Thoracic aorta (tissue), 2 donors: ENCODE measurements around the gene ISL1. TPM values are rescaled to one million over a fixed set of nuclear protein-coding genes. Genes with fewer than 3 reads are reported as not detected.

Source experiments
- ATAC-seq: fragments of 150-250 bp; one replicate; pipeline ENCODE4 v1.8.0; 2017; ENCODE audit warnings: low read depth; ENCODE audit not compliant: insufficient number of reproducible peaks, low FRiP score
- DNase-seq: peaks from one replicate; pipeline ENCODE4 v3.0.0-alpha.2; 2020; ENCODE audit warnings: low spot score
- H3K27ac ChIP-seq, 2 donors: fragments of 200-600 bp; sonication (generic); 1 replicate in 1 of 2; 2 replicates in 1 of 2; pipeline ENCODE4 v1.5.1; 2016; ENCODE audit warnings: mild to moderate bottlenecking in 2 of 2, moderate library complexity in 2 of 2
- H3K27me3 ChIP-seq: fragments of 200-600 bp; sonication (generic); replicated peaks from 2 replicates; pipeline ENCODE4 v1.6.0; 2016; ENCODE audit warnings: mild to moderate bottlenecking; ENCODE audit not compliant: insufficient read depth
- H3K36me3 ChIP-seq: fragments of 200-600 bp; sonication (generic); one replicate; pipeline ENCODE4 v1.5.1; 2016
- H3K4me1 ChIP-seq, 2 donors: fragments of 200-600 bp; sonication (generic); 1 replicate in 1 of 2; 2 replicates in 1 of 2; pipeline versions ENCODE4 v1.5.1 to v1.6.0; 2016; ENCODE audit warnings: low read depth in 2 of 2, mild to moderate bottlenecking in 1 of 2; ENCODE audit not compliant: control insufficient read depth in 1 of 2
- H3K4me3 ChIP-seq: fragments of 200-600 bp; sonication (generic); 2 replicates; pipeline ENCODE4 v1.5.1; 2016; ENCODE audit warnings: mild to moderate bottlenecking
- H3K9me3 ChIP-seq: fragments of 200-600 bp; sonication (generic); 2 replicates; pipeline ENCODE4 v1.5.1; 2016
- CTCF ChIP-seq: fragments of 200-600 bp; sonication (generic); IDR thresholded peaks from one replicate; pipeline ENCODE4 v1.5.1; 2019; ENCODE audit warnings: antibody characterized with exemption
- total RNA-seq, 2 donors: library from RNA; depleted of rRNA; stranded (reverse); fragments of >200 nt; gene quantifications; one replicate each; pipeline versions ENCODE4 v1.1.0 to v1.2.3, GENCODE V29; 2016

ISL1 gene
- total RNA-seq, 2 donors from 2014 or later: not detected

- no peaks in the 10 kb centered on the region for H3K36me3 ChIP-seq
- ATAC-seq: no peak
Observed at GRCh38 chr5:51371052-51371451, 12.2 kb upstream of the ISL1 start.

GRCh38 chr5:51373880-51374523 lies 9.2 kb upstream of the ISL1 start:
- peaks cover 0 to 13% of the 10 kb centered on the region in 2 donors for H3K4me1 ChIP-seq
- no peak for TF ChIP-seq CTCF
- ATAC-seq (no peak), DNase-seq (no peak)
- H3K27ac ChIP-seq: no peak overlapping the region
- no peaks in the 10 kb centered on the region for H3K9me3 ChIP-seq
- H3K4me3 ChIP-seq: no peak overlapping the region
- no peaks in the 10 kb centered on the region for H3K27me3 ChIP-seq
- no peaks in the 10 kb centered on the region for H3K36me3 ChIP-seq

More at GRCh38 chr5:51371052-51371451, 12.2 kb upstream of the ISL1 start:
- TF ChIP-seq CTCF: no peak
- Histone ChIP-seq H3K27me3 (no peaks in the 10 kb centered on the region), H3K4me1 (no peaks in the 10 kb centered on the region), H3K4me3 (no peak overlapping the region), H3K9me3 (no peaks in the 10 kb centered on the region), H3K27ac (no peak overlapping the region)
- no peak for DNase-seq

- no peak overlapping the region for H3K27ac ChIP-seq
- no peaks in the 10 kb centered on the region for H3K36me3 ChIP-seq
- DNase-seq (no peak), ATAC-seq (no peak)
- peaks cover 0 to 16% of the 10 kb centered on the region in 2 donors for H3K4me1 ChIP-seq
- no peak overlapping the region for H3K4me3 ChIP-seq
- H3K9me3 ChIP-seq: no peaks in the 10 kb centered on the region
- no peaks in the 10 kb centered on the region for H3K27me3 ChIP-seq
- TF ChIP-seq CTCF: no peak
Observed at GRCh38 chr5:51375084-51375483, 8.2 kb upstream of the ISL1 start.

GRCh38 chr5:51376509-51376908 lies 6.7 kb upstream of the ISL1 start:
- Histone ChIP-seq H3K9me3 (no peaks in the 10 kb centered on the region), H3K27me3 (no peaks in the 10 kb centered on the region), H3K4me1 (peaks cover 0 to 16% of the 10 kb centered on the region in 2 donors), H3K4me3 (no peak overlapping the region), H3K36me3 (no peaks in the 10 kb centered on the region), H3K27ac (no peak overlapping the region)
- ATAC-seq: no peak
- no peak for TF ChIP-seq CTCF
- no peak for DNase-seq

- Histone ChIP-seq H3K9me3 (no peaks in the 10 kb centered on the region), H3K4me1 (peaks cover 0 to 18% of the 10 kb centered on the region in 2 donors), H3K4me3 (no peak overlapping the region), H3K27me3 (no peaks in the 10 kb centered on the region), H3K36me3 (no peaks in the 10 kb centered on the region), H3K27ac (no peak overlapping the region)
- TF ChIP-seq CTCF: no peak
- DNase-seq (no peak), ATAC-seq (no peak)
Observed at GRCh38 chr5:51377151-51378060, 5.8 kb upstream of the ISL1 start.
